GM18499 (cell line): Measurements from ENCODE around the gene RBP2.

Source experiments
- ATAC-seq: cut with Tn5 transposase; IDR thresholded peaks from one replicate; pipeline ENCODE4 v1.9.1; 2021; ENCODE audit warnings: moderate number of reproducible peaks; ENCODE audit not compliant: insufficient read depth, unreplicated experiment

RBP2 gene

GRCh38 chr3:139482206-139482605, 5.9 kb upstream of the RBP2 start:
- ATAC-seq: no peak

DNA sequence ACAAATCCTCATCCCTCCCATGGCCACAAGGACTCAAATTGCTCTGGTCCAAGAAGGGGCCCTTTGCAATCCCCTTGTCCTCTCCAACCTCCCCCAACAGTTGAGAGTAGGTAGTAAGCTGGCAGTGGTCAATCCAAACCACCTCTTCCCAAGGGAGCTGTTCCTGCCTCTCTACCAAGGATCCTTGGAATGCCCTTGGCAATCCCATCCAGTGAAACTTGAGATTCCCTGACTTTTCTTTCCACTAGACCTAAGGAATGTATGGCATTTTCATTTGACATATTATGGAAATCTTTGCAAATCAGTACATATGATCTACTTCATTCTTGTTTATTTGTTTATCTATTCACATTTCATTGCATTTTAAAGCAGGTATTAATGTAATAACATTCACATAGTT, 4.8 kb upstream of the RBP2 start:
- ATAC-seq: no peak

DNA sequence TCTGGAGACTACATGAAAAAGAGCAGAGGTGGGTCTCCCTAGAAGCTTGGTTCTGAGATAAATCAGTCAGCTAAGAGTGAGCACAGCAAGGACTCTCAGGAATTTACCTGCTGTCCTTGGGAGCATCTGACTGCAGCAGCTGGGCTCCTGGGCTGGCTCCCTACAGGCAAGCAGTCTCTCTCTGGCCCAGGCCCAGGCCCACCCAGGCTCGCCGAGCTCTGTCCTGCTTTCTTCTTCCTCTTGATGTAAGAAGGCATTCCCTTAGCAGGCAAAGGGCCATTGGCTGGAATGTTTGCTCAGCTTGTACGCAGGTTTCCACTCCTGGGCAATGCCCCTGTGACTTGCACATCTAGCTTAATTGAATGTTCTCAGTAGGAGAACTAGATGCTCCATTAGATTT, 4.3 kb upstream of the RBP2 start:
- no peak for ATAC-seq

- ATAC-seq: no peak
Observed at GRCh38 chr3:139477710-139478640, 1.7 kb upstream of the RBP2 start.

DNA sequence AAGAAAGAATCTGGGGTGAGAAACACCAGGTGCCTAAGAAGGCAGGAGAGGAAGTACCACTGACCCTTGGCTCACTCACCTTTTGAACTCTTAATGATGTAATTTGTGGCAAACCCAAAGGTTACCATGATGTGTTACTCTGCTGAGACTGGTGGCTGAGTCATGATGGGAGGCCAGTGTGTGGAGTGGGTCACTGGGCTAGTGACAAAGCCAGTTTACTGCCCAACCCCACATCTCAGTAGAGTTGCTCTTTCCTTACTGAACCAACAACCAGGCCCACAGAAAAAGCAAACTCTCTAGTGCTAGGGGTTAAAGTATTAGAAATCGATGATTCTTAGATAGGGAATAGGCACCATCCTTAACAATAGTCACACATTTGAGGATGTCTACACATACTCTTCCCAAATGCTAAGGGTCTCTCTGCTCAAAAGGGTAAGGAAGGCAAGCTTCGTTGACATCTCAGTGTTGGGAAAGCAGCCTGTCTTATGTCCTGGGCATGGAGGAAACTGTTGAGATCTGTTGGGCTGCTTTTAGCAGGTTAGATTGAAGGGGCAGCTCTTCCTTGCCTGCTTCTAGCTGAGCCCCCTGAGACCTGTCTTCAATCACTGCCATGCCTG, 3.1 kb downstream of the RBP2 start:
- ATAC-seq: no peak

GRCh38 chr3:139472380-139473010, 3.8 kb downstream of the RBP2 start:
- ATAC-seq: no peak

GRCh38 chr3:139470199-139470598, 6.1 kb downstream of the RBP2 start:
- no peak for ATAC-seq

- no peak for ATAC-seq
Observed at GRCh38 chr3:139468399-139468798, 7.9 kb downstream of the RBP2 start.

DNA sequence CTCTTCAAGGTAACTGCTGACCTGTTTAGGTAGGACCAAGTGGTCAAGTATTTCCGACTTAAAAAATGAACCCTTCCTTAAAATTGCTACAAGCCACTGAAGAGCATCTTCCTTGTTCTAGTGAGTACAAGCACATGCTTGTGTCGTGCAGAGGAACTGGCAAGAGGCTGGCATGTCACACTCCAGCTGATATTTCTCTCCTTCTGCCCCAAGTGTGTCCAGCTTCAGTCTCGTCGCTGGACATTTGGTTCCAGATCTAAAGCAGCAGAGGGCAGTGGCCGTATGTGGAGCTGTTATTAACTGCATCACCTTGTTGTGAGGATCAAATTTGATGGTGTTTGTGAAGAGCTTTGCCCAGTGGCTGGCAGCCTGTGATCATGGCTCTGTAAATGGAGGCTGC, 10.0 kb downstream of the RBP2 start:
- no peak for ATAC-seq

DNA sequence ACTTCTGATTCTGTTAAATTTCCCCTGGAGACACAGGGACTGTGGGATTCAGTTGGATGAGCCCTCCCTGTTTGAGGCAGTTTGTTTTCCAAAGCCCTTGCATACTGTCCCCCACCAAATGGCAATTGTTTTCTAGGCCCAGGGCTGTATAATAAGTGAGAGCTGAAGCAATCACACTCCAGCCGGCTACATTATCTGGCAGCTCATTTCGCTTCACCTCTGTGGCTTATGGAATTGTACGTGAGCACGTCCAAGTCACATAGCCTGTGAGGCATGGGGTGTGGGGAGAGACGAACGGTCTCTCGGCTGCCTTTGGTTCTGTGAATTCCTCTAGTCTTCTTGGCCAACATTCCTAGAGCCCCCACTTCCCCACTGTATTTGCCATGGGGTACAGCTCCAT, 10.7 kb downstream of the RBP2 start:
- ATAC-seq: no peak

DNA sequence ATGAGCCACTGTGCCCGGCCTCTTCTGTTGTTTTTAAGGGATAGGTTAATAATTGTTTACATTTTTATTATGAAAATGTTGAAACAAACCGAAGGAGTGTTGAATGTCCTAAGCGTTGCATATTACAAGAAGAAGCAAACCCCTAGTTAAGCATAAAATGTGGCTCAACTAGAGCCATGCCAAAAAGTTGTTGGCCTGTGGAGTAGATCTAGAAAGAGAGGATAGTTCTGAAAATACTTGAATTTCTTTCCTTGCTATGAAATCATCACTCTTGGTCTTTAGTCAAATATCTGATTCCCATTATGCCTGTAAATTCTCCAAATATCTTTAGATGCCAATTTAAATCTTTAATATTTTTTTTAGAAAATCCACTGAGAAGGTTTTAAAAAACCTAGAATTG, 12.8 kb downstream of the RBP2 start:
- no peak for ATAC-seq

DNA sequence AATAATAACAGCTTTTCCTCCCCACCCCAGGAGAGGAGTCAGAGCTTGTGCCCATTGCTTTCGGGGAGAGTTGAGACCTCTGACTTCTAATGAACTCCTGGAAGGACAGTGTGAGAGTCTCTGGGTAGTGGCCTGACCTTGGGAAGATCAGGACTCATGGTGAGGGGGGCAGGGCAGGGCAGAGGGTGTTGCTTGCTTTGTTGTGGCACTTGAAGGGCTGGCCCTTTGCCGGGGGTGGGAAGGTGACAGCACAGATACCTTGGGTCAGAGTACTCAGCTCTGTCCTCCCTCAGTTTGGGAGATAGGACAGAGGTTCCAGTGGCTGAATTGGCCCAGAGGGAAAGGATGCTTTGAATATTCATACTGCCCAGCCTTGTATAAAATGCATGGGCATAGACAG, 15.8 kb downstream of the RBP2 start:
- no peak for ATAC-seq

GRCh38 chr3:139460076-139460475, 16.2 kb downstream of the RBP2 start:
- ATAC-seq: no peak

- no peak for ATAC-seq
Observed at GRCh38 chr3:139458348-139458747, 18.0 kb downstream of the RBP2 start.

- no peak for ATAC-seq
Observed at GRCh38 chr3:139457066-139457465, 19.2 kb downstream of the RBP2 start.

GRCh38 chr3:139456386-139456785, 19.9 kb downstream of the RBP2 start:
- ATAC-seq: no peak

DNA sequence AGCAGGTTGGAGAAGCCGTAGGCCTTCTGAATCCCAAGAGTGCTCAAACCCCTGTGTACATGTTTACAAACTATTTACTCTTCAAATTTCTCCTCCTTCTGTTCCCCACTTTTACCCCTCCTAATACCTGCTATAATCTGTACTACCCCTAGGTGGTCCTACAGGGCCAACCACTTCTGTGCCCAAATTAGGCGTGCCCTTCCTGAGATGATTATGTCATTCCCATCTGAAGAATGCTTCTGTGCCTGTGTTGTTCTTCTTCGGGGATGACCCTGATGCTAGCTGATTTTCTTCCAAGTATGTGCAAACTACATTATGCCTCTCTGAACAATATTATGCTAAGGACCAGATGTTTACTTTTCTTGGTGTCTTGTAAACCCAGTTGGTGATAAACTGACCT, 20.5 kb downstream of the RBP2 start:
- ATAC-seq: no peak

DNA sequence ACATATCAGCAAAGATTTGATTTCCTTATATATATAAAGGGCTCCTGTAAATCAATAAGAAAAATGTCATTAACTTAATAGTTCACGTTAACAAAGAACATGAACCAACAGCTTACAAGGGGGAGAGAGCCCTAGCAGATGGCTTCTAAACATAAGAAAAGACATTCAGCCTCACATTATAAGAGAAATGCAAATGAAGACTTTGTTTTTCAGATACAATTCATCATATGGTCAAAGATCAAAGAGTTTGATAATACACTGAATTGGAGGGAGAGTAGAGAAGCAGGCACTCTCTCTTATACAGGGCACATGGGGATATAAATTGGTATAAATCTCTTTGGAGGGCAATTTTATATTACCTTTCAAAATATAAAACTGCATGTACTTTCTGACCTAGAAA, 21.1 kb downstream of the RBP2 start:
- ATAC-seq: no peak

GRCh38 chr3:139454346-139454745, 22.0 kb downstream of the RBP2 start:
- no peak for ATAC-seq

GRCh38 chr3:139450159-139450558, 26.2 kb downstream of the RBP2 start:
- ATAC-seq: no peak

- ATAC-seq: no peak
Observed at GRCh38 chr3:139449566-139449965, 26.8 kb downstream of the RBP2 start.
